Muscle of back (tissue), 10 donors: ENCODE results near the gene EPB41. TPM values are rescaled to one million over a fixed set of nuclear protein-coding genes. Genes with fewer than 3 reads are reported as not detected.

ENCODE experiments used
- polyA plus RNA-seq, 10 donors: library from polyadenylated mRNA; unstranded; fragments of 120-200 nt; gene quantifications; one replicate each; pipeline ENCODE4 v1.2.1, GENCODE V29; 2013; ENCODE audit not compliant: insufficient read length in 10 of 10

EPB41 gene
- polyA plus RNA-seq, 10 donors, result 7.1 to 25.3 (median 11.6) TPM

Other genes with a start within 250 kb of the EPB41 start
- 10 to 100 TPM in 5 of 10 donors, 1 to 10 TPM in 5; 8.9 to 11.5 (median 10.0) TPM for gene GMEB1, start 245.8 kb upstream of the EPB41 start, polyA plus RNA-seq
- gene YTHDF2, start 177.6 kb upstream of the EPB41 start, polyA plus RNA-seq, result 10 to 100 TPM; 45.1 to 63.8 (median 52.1) TPM
- gene OPRD1, start 102.4 kb upstream of the EPB41 start, polyA plus RNA-seq, result under 1 TPM; 0.17 to 0.74 (median 0.39) TPM
- gene TMEM200B, start 209.3 kb downstream of the EPB41 start, polyA plus RNA-seq, result 10 to 100 TPM in 1 of 10 donors, 1 to 10 TPM in 9; 5.8 to 10.3 (median 7.7) TPM